ENCODE data around the gene UBE2E1.

UBE2E1 gene

DNA sequence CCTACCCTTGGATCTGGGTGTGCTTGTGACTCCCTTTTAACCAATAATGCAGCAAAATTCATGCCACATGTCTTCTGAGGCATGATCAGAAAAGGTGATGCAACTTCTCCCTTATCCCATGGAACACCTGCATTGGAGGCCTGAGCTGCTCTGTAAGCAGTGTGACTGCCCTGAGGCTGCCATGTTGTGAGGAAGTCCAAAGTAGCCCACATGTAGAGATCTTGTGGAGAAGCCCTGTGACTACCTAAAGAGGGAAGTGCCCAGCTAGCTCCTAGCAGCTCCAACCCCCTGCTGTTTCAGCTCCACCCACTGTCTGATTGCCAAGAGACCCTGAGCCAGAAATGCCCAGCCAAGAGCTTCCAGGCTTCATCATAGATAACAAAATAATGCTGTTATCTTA lies 132.9 kb downstream of the UBE2E1 start:
- no peak overlapping the region for H3K4me3 ChIP-seq (ENCODE audit: control insufficient read depth, low read depth, low read length)
- TF ChIP-seq, protein P1, sequence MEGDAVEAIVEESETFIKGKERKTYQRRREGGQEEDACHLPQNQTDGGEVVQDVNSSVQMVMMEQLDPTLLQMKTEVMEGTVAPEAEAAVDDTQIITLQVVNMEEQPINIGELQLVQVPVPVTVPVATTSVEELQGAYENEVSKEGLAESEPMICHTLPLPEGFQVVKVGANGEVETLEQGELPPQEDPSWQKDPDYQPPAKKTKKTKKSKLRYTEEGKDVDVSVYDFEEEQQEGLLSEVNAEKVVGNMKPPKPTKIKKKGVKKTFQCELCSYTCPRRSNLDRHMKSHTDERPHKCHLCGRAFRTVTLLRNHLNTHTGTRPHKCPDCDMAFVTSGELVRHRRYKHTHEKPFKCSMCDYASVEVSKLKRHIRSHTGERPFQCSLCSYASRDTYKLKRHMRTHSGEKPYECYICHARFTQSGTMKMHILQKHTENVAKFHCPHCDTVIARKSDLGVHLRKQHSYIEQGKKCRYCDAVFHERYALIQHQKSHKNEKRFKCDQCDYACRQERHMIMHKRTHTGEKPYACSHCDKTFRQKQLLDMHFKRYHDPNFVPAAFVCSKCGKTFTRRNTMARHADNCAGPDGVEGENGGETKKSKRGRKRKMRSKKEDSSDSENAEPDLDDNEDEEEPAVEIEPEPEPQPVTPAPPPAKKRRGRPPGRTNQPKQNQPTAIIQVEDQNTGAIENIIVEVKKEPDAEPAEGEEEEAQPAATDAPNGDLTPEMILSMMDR (IDR thresholded peaks at IDR 0.05; ENCODE audit: control insufficient read depth, insufficient read depth, low read depth, low read length, missing control alignments) = no peak
- DNase-seq (ENCODE audit: low read depth) = no peak

DNA sequence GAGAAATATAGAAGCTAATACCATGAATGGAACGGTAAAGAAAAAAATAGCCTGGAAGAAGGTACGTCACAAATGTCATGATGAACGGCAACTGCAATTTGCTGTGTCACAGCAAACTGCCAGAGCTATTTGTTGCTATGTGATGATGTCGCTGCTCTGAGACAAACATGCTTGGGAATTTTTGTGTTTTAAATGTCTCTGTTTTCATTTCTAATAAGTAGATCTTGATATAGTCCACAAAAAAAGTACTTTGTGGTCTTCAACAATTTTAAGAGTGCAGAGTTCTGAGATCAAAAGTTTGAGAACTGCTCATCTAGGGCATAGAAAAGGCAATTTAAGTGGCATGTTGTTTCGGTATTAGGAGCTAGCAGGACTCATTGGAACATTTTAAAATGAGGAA lies 135.0 kb downstream of the UBE2E1 start:
- TF ChIP-seq, protein P1 (IDR thresholded peaks at IDR 0.05; ENCODE audit: control insufficient read depth, insufficient read depth, low read depth, low read length, missing control alignments) = no peak
- H3K4me3 ChIP-seq (ENCODE audit: control insufficient read depth, low read depth, low read length) = no peak overlapping the region
- no peak for DNase-seq (ENCODE audit: low read depth)
